H9 (cell line): ENCODE measurements around the gene UBE2U. TPM values are rescaled to one million over a fixed set of nuclear protein-coding genes. Genes with fewer than 3 reads are reported as not detected.

ENCODE experiments used
- DNase-seq: peaks from one replicate; pipeline ENCODE4 v3.0.0-alpha.2; 2017
- H2AFZ ChIP-seq: one replicate; pipeline ENCODE4 v1.6.1; 2013; ENCODE audit warnings: mild to moderate bottlenecking, low read length, control low read depth, moderate library complexity
- H2AK5ac ChIP-seq: 2 replicates; pipeline ENCODE4 v1.6.1; 2013; ENCODE audit warnings: low read length, control low read depth, mixed read lengths; ENCODE audit not compliant: insufficient read length
- H2BK120ac ChIP-seq: one replicate; pipeline ENCODE4 v1.6.1; 2013; ENCODE audit warnings: low read depth, mild to moderate bottlenecking, low read length, control low read depth, inconsistent platforms; ENCODE audit not compliant: poor library complexity, severe bottlenecking
- H2BK12ac ChIP-seq: 2 replicates; pipeline ENCODE4 v1.6.1; 2013; ENCODE audit warnings: low read length, control low read depth, mixed read lengths, low read depth; ENCODE audit not compliant: insufficient read length
- H2BK15ac ChIP-seq: 2 replicates; pipeline ENCODE4 v1.6.1; 2013; ENCODE audit warnings: low read depth, low read length, control low read depth
- H2BK20ac ChIP-seq: one replicate; pipeline ENCODE4 v1.6.1; 2013; ENCODE audit warnings: low read depth, mild to moderate bottlenecking, low read length, control low read depth, inconsistent platforms; ENCODE audit not compliant: poor library complexity, severe bottlenecking
- H2BK5ac ChIP-seq: 2 replicates; pipeline ENCODE4 v1.6.1; 2013; ENCODE audit warnings: low read length, control low read depth, mixed read lengths; ENCODE audit not compliant: insufficient read length
- H3K14ac ChIP-seq: 2 replicates; pipeline ENCODE4 v1.6.1; 2013; ENCODE audit warnings: low read length, control low read depth; ENCODE audit not compliant: insufficient read depth
- H3K18ac ChIP-seq: 2 replicates; pipeline ENCODE4 v1.6.1; 2013; ENCODE audit warnings: low read depth, mild to moderate bottlenecking, mixed read lengths, low read length, control low read depth; ENCODE audit not compliant: insufficient read length
- H3K23ac ChIP-seq: 2 replicates; pipeline ENCODE4 v1.6.1; 2013; ENCODE audit warnings: low read length, control low read depth, mixed read lengths, low read depth; ENCODE audit not compliant: insufficient read length
- H3K23me2 ChIP-seq: 2 replicates; pipeline ENCODE4 v1.6.1; 2013; ENCODE audit warnings: low read depth, mild to moderate bottlenecking, mixed read lengths, low read length, control low read depth; ENCODE audit not compliant: insufficient read length, poor library complexity, severe bottlenecking
- H3K27ac ChIP-seq: 2 replicates; pipeline ENCODE4 v1.5.1; 2013; ENCODE audit warnings: low read length, control low read depth, mixed read lengths, low read depth; ENCODE audit not compliant: insufficient read length
- H3K27me3 ChIP-seq: 2 replicates; pipeline ENCODE4 v1.6.1; 2013; ENCODE audit warnings: low read length, control low read depth, inconsistent platforms; ENCODE audit not compliant: insufficient read depth
- H3K4ac ChIP-seq: 2 replicates; pipeline ENCODE4 v1.6.1; 2013; ENCODE audit warnings: low read depth, mild to moderate bottlenecking, control low read depth, inconsistent platforms, low read length, moderate library complexity
- H3K4me1 ChIP-seq: 2 replicates; pipeline ENCODE4 v1.6.1; 2013; ENCODE audit warnings: low read length, control low read depth, inconsistent platforms; ENCODE audit not compliant: insufficient read depth
- H3K4me2 ChIP-seq: 2 replicates; pipeline ENCODE4 v1.6.1; 2013; ENCODE audit warnings: low read length, control low read depth, mixed read lengths; ENCODE audit not compliant: insufficient read length, insufficient read depth
- H3K56ac ChIP-seq: 2 replicates; pipeline ENCODE4 v1.6.1; 2013; ENCODE audit warnings: low read depth, mild to moderate bottlenecking, mixed read lengths, low read length, control low read depth; ENCODE audit not compliant: insufficient read length
- H3K79me1 ChIP-seq: 2 replicates; pipeline ENCODE4 v1.6.1; 2013; ENCODE audit warnings: low read depth, mild to moderate bottlenecking, moderate library complexity, low read length, control low read depth, inconsistent platforms; ENCODE audit not compliant: insufficient read depth, poor library complexity, severe bottlenecking
- H3K79me2 ChIP-seq: 2 replicates; pipeline ENCODE4 v1.6.1; 2013; ENCODE audit warnings: low read length, control low read depth, inconsistent platforms; ENCODE audit not compliant: insufficient read depth
- H3K9ac ChIP-seq: 2 replicates; pipeline ENCODE4 v1.6.1; 2013; ENCODE audit warnings: low read length, control low read depth, mixed read lengths; ENCODE audit not compliant: insufficient read length; ENCODE audit errors: extremely low read depth
- H3K9me3 ChIP-seq: one replicate; pipeline ENCODE4 v1.6.1; 2013; ENCODE audit warnings: low read depth, low read length, inconsistent platforms; ENCODE audit not compliant: control insufficient read depth
- H3T11ph ChIP-seq: one replicate; pipeline ENCODE4 v1.6.1; 2013; ENCODE audit warnings: mild to moderate bottlenecking, low read length, control low read depth, inconsistent platforms
- H4K20me1 ChIP-seq: one replicate; pipeline ENCODE4 v1.6.1; 2013; ENCODE audit not compliant: control insufficient read depth, insufficient read length, insufficient read depth
- H4K5ac ChIP-seq: 2 replicates; pipeline ENCODE4 v1.6.1; 2013; ENCODE audit warnings: low read depth, mild to moderate bottlenecking, mixed read lengths, low read length, control low read depth; ENCODE audit not compliant: insufficient read length
- H4K8ac ChIP-seq: replicated peaks from 2 replicates; pipeline ENCODE4 v1.6.1; 2013; ENCODE audit warnings: low read length, control low read depth, mixed read lengths, low read depth; ENCODE audit not compliant: insufficient read length
- H4K91ac ChIP-seq: 2 replicates; pipeline ENCODE4 v1.6.1; 2013; ENCODE audit warnings: low read depth, mild to moderate bottlenecking, moderate library complexity, mixed read lengths, low read length, control low read depth; ENCODE audit not compliant: insufficient read length
- H3K27ac Mint-ChIP-seq, 3 experiments: 2 replicates in 2 of 3; 3 replicates in 1 of 3; pipeline ENCODE4 v1.8.0; 2020 to 2021; ENCODE audit warnings: mixed read lengths in 3 of 3, mild to moderate bottlenecking in 1 of 3, moderate library complexity in 1 of 3
- H3K27me3 Mint-ChIP-seq: 2 replicates; pipeline ENCODE4 v1.8.0; 2021; ENCODE audit warnings: low read depth, mild to moderate bottlenecking, moderate library complexity, mixed read lengths
- H3K36me3 Mint-ChIP-seq, 3 experiments: 2 replicates in 2 of 3; 3 replicates in 1 of 3; pipeline ENCODE4 v1.8.0; 2020 to 2021; ENCODE audit warnings: low read depth in 3 of 3, mixed read lengths in 3 of 3; ENCODE audit not compliant: insufficient read depth in 1 of 3
- H3K4me1 Mint-ChIP-seq, 2 experiments: 2 replicates each; pipeline ENCODE4 v1.8.0; 2020; ENCODE audit warnings: mixed read lengths in 2 of 2
- H3K4me3 Mint-ChIP-seq, 2 experiments: 2 replicates in 1 of 2; 3 replicates in 1 of 2; pipeline ENCODE4 v1.8.0; 2020 to 2021; ENCODE audit warnings: mild to moderate bottlenecking in 2 of 2, mixed read lengths in 2 of 2, moderate library complexity in 1 of 2
- H3K9me3 Mint-ChIP-seq, 2 experiments: 2 replicates in 1 of 2; 3 replicates in 1 of 2; pipeline ENCODE4 v1.8.0; 2020; ENCODE audit warnings: mild to moderate bottlenecking in 2 of 2, mixed read lengths in 2 of 2, moderate library complexity in 1 of 2
- CTCF ChIP-seq: fragments of 200-600 bp; sonication (generic); conservative IDR thresholded peaks from 3 replicates; pipeline ENCODE4 v1.8.0; 2021; ENCODE audit warnings: antibody characterized with exemption, mild to moderate bottlenecking
- WGBS: extraction: QIAGEN DNeasy Blood & Tissue Kit; methylation state at CpG from one replicate; pipeline ENCODE4 v1.1.7; 2013; ENCODE audit warnings: missing lambda C conversion rate, low lambda C conversion rate, mixed read lengths; ENCODE audit not compliant: insufficient read length; ENCODE audit errors: extremely low coverage; 5-methylcytosine and 5-hydroxymethylcytosine counted together
- total RNA-seq: library from RNA; stranded (reverse); gene quantifications from 2 replicates; pipeline ENCODE4 v1.2.1, GENCODE V29; 2021

UBE2U gene
- total RNA-seq, 1 experiment from 2014 or later, result not detected

GRCh38 chr1:64263856-64264255 lies 60.4 kb downstream of the UBE2U start:
- DNase-seq, result no peak
- no peak overlapping the region for H2BK120ac ChIP-seq
- no peaks in the 10 kb centered on the region for H3K79me2 ChIP-seq
- no peak overlapping the region for H3T11ph ChIP-seq
- no peak overlapping the region for H4K5ac ChIP-seq
- no peak overlapping the region for H3K56ac ChIP-seq
- no peak overlapping the region for H3K14ac ChIP-seq
- no peak overlapping the region for H4K91ac ChIP-seq
- no peak overlapping the region for H2BK12ac ChIP-seq
- H3K27me3 ChIP-seq, result no peaks in the 10 kb centered on the region
- no peaks in the 10 kb centered on the region for H4K20me1 ChIP-seq
- no peak overlapping the region for H4K8ac ChIP-seq
- Mint-ChIP-seq H3K4me3 (no peak overlapping the region), H3K4me1 (peaks cover 0 to 2% of the 10 kb centered on the region in 2 experiments; a peak in 1 of 4 replicates), H3K36me3 (no peaks in the 10 kb centered on the region), H3K9me3 (no peaks in the 10 kb centered on the region), H3K27me3 (no peaks in the 10 kb centered on the region; the same call in 1 of the 2 replicates), H3K27ac (no peak overlapping the region)
- no peak overlapping the region for H3K18ac ChIP-seq
- no peak overlapping the region for H3K4ac ChIP-seq
- no peaks in the 10 kb centered on the region for H3K23me2 ChIP-seq
- no peak overlapping the region for H2BK20ac ChIP-seq
- WGBS, result no CpG with 5 or more reads among the region's 2 CpGs
- no peaks in the 10 kb centered on the region for H3K4me1 ChIP-seq
- H3K23ac ChIP-seq, result no peak overlapping the region
- no peak overlapping the region for H2BK5ac ChIP-seq
- H3K27ac ChIP-seq, result no peak overlapping the region
- H3K9me3 ChIP-seq, result no peaks in the 10 kb centered on the region
- no peak overlapping the region for H3K4me2 ChIP-seq
- H2BK15ac ChIP-seq, result no peak overlapping the region
- H3K9ac ChIP-seq, result no peak overlapping the region
- no peaks in the 10 kb centered on the region for H3K79me1 ChIP-seq
- no peak overlapping the region for H2AFZ ChIP-seq
- H2AK5ac ChIP-seq, result no peak overlapping the region
- no peak for TF ChIP-seq CTCF
